SK-N-SH (cell line): ENCODE measurements around the gene WDR41. TPM values are rescaled to one million over a fixed set of nuclear protein-coding genes. Genes with fewer than 3 reads are reported as not detected.

ENCODE experiments used
- CTCF ChIA-PET: fragments of 300-600, 350-600 bp; formaldehyde crosslinking; extraction: SDS; loops from one replicate; lab custom pipeline; 2021; lab: Yijun Ruan, JAX
- POLR2A ChIA-PET: fragments of 350-600 bp; sonication (Branson Sonifier 250); formaldehyde crosslinking; extraction: SDS; loops from one replicate; lab custom pipeline; 2020; ENCODE audit warnings: antibody characterized with exemption, inconsistent platforms; lab: Yijun Ruan, JAX
- DNase-seq: peaks from one replicate; pipeline ENCODE4 v3.0.0; 2012
- H2AFZ ChIP-seq: fragments of 200-600 bp; sonication (generic); 2 replicates; pipeline ENCODE4 v1.8.1; 2016; ENCODE audit warnings: antibody characterized with exemption, mild to moderate bottlenecking, low read depth
- H3F3A ChIP-seq: fragments of 200-600 bp; sonication (generic); replicated peaks from 2 replicates; pipeline ENCODE3; 2016; ENCODE audit warnings: antibody characterized with exemption, mild to moderate bottlenecking; ENCODE audit not compliant: insufficient read depth
- H3K27ac ChIP-seq, 2 experiments: fragments of 200-500 bp in 1 of 2; fragments of 200-600 bp in 1 of 2; sonication (Bioruptor generic) in 1 of 2; sonication (generic), shearing (Covaris generic) in 1 of 2; 2 replicates each; pipeline versions ENCODE4 v1.5.1 to v1.6.1; 2014 to 2016; ENCODE audit warnings: low read depth in 2 of 2, inconsistent platforms in 1 of 2, low read length in 1 of 2, mild to moderate bottlenecking in 1 of 2, mixed read lengths in 1 of 2
- H3K27me3 ChIP-seq: fragments of 200-600 bp; sonication (generic), shearing (Covaris generic); 2 replicates; pipeline ENCODE4 v1.6.1; 2016; ENCODE audit warnings: mixed run types; ENCODE audit not compliant: insufficient read depth
- H3K36me3 ChIP-seq, 2 experiments: fragments of 200-500 bp in 1 of 2; fragments of 200-600 bp in 1 of 2; sonication (Bioruptor generic) in 1 of 2; sonication (generic) in 1 of 2; replicated peaks in 1 of 2; 2 replicates each; pipeline versions ENCODE3 to v1.5.1; 2014 to 2016; ENCODE audit warnings: low read length in 1 of 2, mild to moderate bottlenecking in 1 of 2; ENCODE audit not compliant: insufficient read depth in 2 of 2, control insufficient read depth in 1 of 2
- H3K4me1 ChIP-seq, 2 experiments: fragments of 200-500 bp in 1 of 2; fragments of 200-600 bp in 1 of 2; sonication (Bioruptor generic) in 1 of 2; sonication (generic), shearing (Covaris generic) in 1 of 2; 2 replicates each; pipeline versions ENCODE4 v1.5.1 to v1.6.1; 2014 to 2016; ENCODE audit warnings: low read depth in 1 of 2, low read length in 1 of 2, mixed run types in 1 of 2; ENCODE audit not compliant: insufficient read depth in 2 of 2, control insufficient read depth in 1 of 2
- H3K4me2 ChIP-seq: fragments of 200-600 bp; sonication (generic), shearing (Covaris generic); 2 replicates; pipeline ENCODE4 v1.6.1; 2017; ENCODE audit warnings: mixed run types
- H3K4me3 ChIP-seq, 2 experiments: fragments of 200-500 bp in 1 of 2; fragments of 200-600 bp in 1 of 2; sonication (Bioruptor generic) in 1 of 2; sonication (generic), shearing (Covaris generic) in 1 of 2; 2 replicates each; pipeline versions ENCODE4 v1.5.1 to v1.8.1; 2014 to 2016; ENCODE audit warnings: low read depth in 2 of 2, inconsistent platforms in 1 of 2, low read length in 1 of 2, mild to moderate bottlenecking in 1 of 2, mixed read lengths in 1 of 2, moderate library complexity in 1 of 2
- H3K79me2 ChIP-seq: fragments of 200-600 bp; sonication (generic); 2 replicates; pipeline ENCODE4 v1.8.1; 2017; ENCODE audit warnings: mild to moderate bottlenecking; ENCODE audit not compliant: insufficient read depth
- H3K9ac ChIP-seq: fragments of 200-600 bp; sonication (generic); 2 replicates; pipeline ENCODE4 v1.6.1; 2017; ENCODE audit warnings: mixed run types
- H3K9me2 ChIP-seq: fragments of 200-600 bp; sonication (generic); 2 replicates; pipeline ENCODE4 v1.6.1; 2017; ENCODE audit warnings: mixed run types
- H3K9me3 ChIP-seq: fragments of 200-600 bp; sonication (generic); 2 replicates; pipeline ENCODE4 v1.6.1; 2017; ENCODE audit warnings: mixed run types, mild to moderate bottlenecking, moderate library complexity
- H4K20me1 ChIP-seq: fragments of 200-600 bp; sonication (generic); 2 replicates; pipeline ENCODE4 v1.6.1; 2017; ENCODE audit warnings: mild to moderate bottlenecking, mixed run types; ENCODE audit not compliant: insufficient read depth
- FOSL2 ChIP-seq: IDR thresholded peaks from 2 replicates; pipeline ENCODE4 v1.4.0; 2012; ENCODE audit warnings: low read depth, mild to moderate bottlenecking, moderate library complexity, borderline replicate concordance
- FOXJ3 ChIP-seq: sonication (generic); formaldehyde crosslinking; IDR thresholded peaks from 2 replicates; pipeline ENCODE4 v1.5.1; 2020; ENCODE audit warnings: mild to moderate bottlenecking, missing genetic modification reagents
- FOXM1 ChIP-seq: IDR thresholded peaks from 2 replicates; pipeline ENCODE4 v1.4.0; 2012; ENCODE audit warnings: low read depth, mild to moderate bottlenecking
- GATA2 ChIP-seq: sonication (generic); formaldehyde crosslinking; IDR thresholded peaks from 2 replicates; pipeline ENCODE4 v1.5.0; 2020; ENCODE audit warnings: mild to moderate bottlenecking, missing genetic modification reagents
- MEF2A ChIP-seq: IDR thresholded peaks from 2 replicates; pipeline ENCODE4 v1.4.0; 2012; ENCODE audit warnings: low read depth, borderline replicate concordance
- NRF1 ChIP-seq: IDR thresholded peaks from 2 replicates; pipeline ENCODE4 v1.6.1; 2012; ENCODE audit warnings: low read depth, mild to moderate bottlenecking, low read length
- POLR2AphosphoS5 ChIP-seq: IDR thresholded peaks from 2 replicates; pipeline ENCODE4 v1.6.1; 2012; ENCODE audit warnings: low read depth, low read length
- RCOR1 ChIP-seq: fragments of 150-350 bp; IDR thresholded peaks from 2 replicates; pipeline ENCODE4 v1.6.1; 2017; ENCODE audit warnings: antibody characterized with exemption, low read length
- RFX5 ChIP-seq: IDR thresholded peaks from 2 replicates; pipeline ENCODE4 v1.6.1; 2012; ENCODE audit warnings: mild to moderate bottlenecking, improper control_type of control experiment, low read length
- SIN3A ChIP-seq: IDR thresholded peaks from 2 replicates; pipeline ENCODE4 v1.6.1; 2012; ENCODE audit warnings: low read depth, mild to moderate bottlenecking, low read length, moderate library complexity, borderline replicate concordance
- TAF1 ChIP-seq: IDR thresholded peaks from 2 replicates; pipeline ENCODE4 v1.6.1; 2012; ENCODE audit warnings: low read depth, mild to moderate bottlenecking, low read length, moderate library complexity, borderline replicate concordance
- TEAD4 ChIP-seq: IDR thresholded peaks from 2 replicates; pipeline ENCODE4 v1.4.0; 2012; ENCODE audit warnings: mild to moderate bottlenecking, borderline replicate concordance; ENCODE audit not compliant: insufficient read depth
- USF1 ChIP-seq: IDR thresholded peaks from 2 replicates; pipeline ENCODE4 v1.4.0; 2012; ENCODE audit warnings: low read depth, borderline replicate concordance
- YY1 ChIP-seq: IDR thresholded peaks from 2 replicates; pipeline ENCODE4 v1.4.0; 2012; ENCODE audit warnings: low read depth, mild to moderate bottlenecking
- WGBS: methylation state at CpG from one replicate; pipeline ENCODE4 v1.1.6; 2017; ENCODE audit warnings: low lambda C conversion rate; 5-methylcytosine and 5-hydroxymethylcytosine counted together
- polyA plus RNA-seq, 3 experiments: library from polyadenylated mRNA; depleted of rRNA; stranded (reverse); fragments of >200 nt; gene quantifications; 2 replicates each; pipeline ENCODE4 v1.2.3, GENCODE V29; 2012
- TF ChIP-seq, protein P1 (sequence below): IDR thresholded peaks from 2 replicates; pipeline ENCODE4 v1.4.0; 2012; ENCODE audit warnings: low read depth
- TF ChIP-seq, protein P2 (sequence below): fragments of 150-350 bp; IDR thresholded peaks from 2 replicates; pipeline ENCODE4 v1.6.1; 2016; ENCODE audit warnings: mild to moderate bottlenecking, low read depth, low read length
- TF ChIP-seq, protein P3 (sequence below): IDR thresholded peaks from 2 replicates; pipeline ENCODE4 v1.4.0; 2012; ENCODE audit warnings: low read depth, borderline replicate concordance

WDR41 gene
- polyA plus RNA-seq, 1 of the 3 experiments (the other 2 are of a cell fraction) = 17.2 TPM

DNA sequence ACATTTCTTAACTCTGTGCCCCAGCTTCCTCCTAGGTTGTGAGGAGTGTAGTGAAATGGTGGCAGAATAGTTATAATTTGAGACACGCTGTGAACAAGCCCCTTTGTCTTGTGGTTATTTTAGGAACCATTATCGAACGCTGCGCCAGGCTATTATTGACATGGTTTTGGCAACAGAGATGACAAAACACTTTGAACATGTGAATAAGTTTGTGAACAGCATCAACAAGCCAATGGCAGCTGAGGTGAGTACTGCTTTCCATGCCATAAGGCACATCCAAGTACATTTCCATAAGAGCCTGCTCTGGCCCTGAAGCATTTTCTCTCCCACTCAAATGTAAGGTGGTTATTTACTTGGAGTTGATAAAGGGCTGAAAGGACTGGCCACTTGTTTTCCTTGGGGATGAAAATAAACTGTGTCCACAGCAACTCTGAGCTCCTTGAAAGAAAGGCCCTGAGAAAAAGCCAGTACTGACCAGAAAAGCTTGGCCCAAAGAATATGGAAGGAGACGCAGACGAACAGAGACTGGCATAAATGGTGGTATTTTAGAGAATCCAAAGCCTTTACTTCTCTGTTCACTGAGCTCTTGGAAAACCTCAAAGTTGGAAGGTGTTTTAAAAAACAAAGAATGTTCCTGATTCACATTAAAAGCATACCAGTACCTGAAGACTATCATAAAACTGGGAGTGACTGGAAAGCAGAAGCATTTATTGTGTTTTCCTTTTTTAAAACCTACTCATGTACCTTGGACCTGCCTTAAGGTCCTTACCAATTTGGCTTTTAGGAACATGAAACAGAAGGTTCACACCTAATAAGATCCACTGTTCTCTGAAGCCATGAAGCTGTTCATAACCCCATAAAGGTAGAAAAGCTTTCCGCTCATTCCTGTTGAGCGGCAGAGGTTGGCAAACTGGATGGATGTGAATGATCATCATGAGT, 72.2 kb downstream of the WDR41 start:
- Histone ChIP-seq H3K4me1 (peaks cover 0 to 13% of the 10 kb centered on the region in 2 experiments; a peak in 1 of 4 replicates), H3K79me2 (no peaks in the 10 kb centered on the region), H3K9me3 (no peaks in the 10 kb centered on the region), H3K9me2 (no peaks in the 10 kb centered on the region), H3K36me3 (no peaks in the 10 kb centered on the region), H3K27ac (no peak overlapping the region), H3K27me3 (no peaks in the 10 kb centered on the region), H3K4me2 (no peak overlapping the region), H3F3A (no peaks in the 10 kb centered on the region), H3K9ac (no peak overlapping the region), H4K20me1 (no peaks in the 10 kb centered on the region), H3K4me3 (no peak overlapping the region), H2AFZ (no peak overlapping the region)
- POLR2A ChIA-PET = no interaction called here
- TF ChIP-seq RFX5 (no peak), FOXJ3 (CRISPR knock-in tag) (no peak), TEAD4 (no peak), YY1 (no peak), FOSL2 (no peak), TAF1 (no peak), NRF1 (no peak), USF1 (no peak), GATA2 (CRISPR knock-in tag) (no peak), FOXM1 (no peak), POLR2AphosphoS5 (no peak), RCOR1 (no peak), MEF2A (no peak), SIN3A (no peak)
- TF ChIP-seq, protein P1, sequence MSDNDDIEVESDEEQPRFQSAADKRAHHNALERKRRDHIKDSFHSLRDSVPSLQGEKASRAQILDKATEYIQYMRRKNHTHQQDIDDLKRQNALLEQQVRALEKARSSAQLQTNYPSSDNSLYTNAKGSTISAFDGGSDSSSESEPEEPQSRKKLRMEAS = no peak
- TF ChIP-seq, protein P2, sequence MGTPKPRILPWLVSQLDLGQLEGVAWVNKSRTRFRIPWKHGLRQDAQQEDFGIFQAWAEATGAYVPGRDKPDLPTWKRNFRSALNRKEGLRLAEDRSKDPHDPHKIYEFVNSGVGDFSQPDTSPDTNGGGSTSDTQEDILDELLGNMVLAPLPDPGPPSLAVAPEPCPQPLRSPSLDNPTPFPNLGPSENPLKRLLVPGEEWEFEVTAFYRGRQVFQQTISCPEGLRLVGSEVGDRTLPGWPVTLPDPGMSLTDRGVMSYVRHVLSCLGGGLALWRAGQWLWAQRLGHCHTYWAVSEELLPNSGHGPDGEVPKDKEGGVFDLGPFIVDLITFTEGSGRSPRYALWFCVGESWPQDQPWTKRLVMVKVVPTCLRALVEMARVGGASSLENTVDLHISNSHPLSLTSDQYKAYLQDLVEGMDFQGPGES = no peak
- TF ChIP-seq, protein P3, sequence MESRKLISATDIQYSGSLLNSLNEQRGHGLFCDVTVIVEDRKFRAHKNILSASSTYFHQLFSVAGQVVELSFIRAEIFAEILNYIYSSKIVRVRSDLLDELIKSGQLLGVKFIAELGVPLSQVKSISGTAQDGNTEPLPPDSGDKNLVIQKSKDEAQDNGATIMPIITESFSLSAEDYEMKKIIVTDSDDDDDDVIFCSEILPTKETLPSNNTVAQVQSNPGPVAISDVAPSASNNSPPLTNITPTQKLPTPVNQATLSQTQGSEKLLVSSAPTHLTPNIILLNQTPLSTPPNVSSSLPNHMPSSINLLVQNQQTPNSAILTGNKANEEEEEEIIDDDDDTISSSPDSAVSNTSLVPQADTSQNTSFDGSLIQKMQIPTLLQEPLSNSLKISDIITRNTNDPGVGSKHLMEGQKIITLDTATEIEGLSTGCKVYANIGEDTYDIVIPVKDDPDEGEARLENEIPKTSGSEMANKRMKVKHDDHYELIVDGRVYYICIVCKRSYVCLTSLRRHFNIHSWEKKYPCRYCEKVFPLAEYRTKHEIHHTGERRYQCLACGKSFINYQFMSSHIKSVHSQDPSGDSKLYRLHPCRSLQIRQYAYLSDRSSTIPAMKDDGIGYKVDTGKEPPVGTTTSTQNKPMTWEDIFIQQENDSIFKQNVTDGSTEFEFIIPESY = no peak
- DNase-seq = no peak
- 86% methylated on average over 8 of the region's 8 CpGs for WGBS
- CTCF ChIA-PET = interaction anchor here (2.2 kb wide), 1 partner anchor 17 kb away, joined by 7 read pairs; no protein-coding TSS in a partner anchor
